Stimulated activated naive CD4-positive, alpha-beta T cell (primary cell): ENCODE measurements around the gene GCK.

Source experiments
- DNase-seq, 6 experiments: peaks; one replicate each; lab custom pipeline; 2025; lab: John Stamatoyannopoulos, UW

GCK gene

GRCh38 chr7:44103923-44104859 lies 85.0 kb downstream of the GCK start, which contains the start of gene AEBP1:
Gene AEBP1, plus strand, starts transcription at chr7:44104345. Its CDS starts 321 bp downstream, at chr7:44104666.
- DNase-seq = peak in 4 of 6 experiments; percentile 15 to 47 (median 22)

GRCh38 chr7:44103566-44103922 lies 85.7 kb downstream of the GCK start:
- DNase-seq = no peak

GRCh38 chr7:44102846-44103565 lies 86.2 kb downstream of the GCK start:
- no peak for DNase-seq

GRCh38 chr7:44101966-44102845 lies 87.0 kb downstream of the GCK start:
- DNase-seq = no peak

- no peak for DNase-seq
Measured at GRCh38 chr7:44101303-44101965, 87.8 kb downstream of the GCK start.

- DNase-seq = no peak
Measured at GRCh38 chr7:44100458-44101302, 88.6 kb downstream of the GCK start.

- DNase-seq = no peak
Measured at GRCh38 chr7:44099669-44100068, 89.6 kb downstream of the GCK start.

GRCh38 chr7:44098092-44099068 lies 90.9 kb downstream of the GCK start:
- no peak for DNase-seq

GRCh38 chr7:44097064-44097932 lies 91.9 kb downstream of the GCK start:
- DNase-seq = no peak

- no peak for DNase-seq
Measured at GRCh38 chr7:44096326-44096881, 92.8 kb downstream of the GCK start.

GRCh38 chr7:44095781-44096180 lies 93.5 kb downstream of the GCK start:
- no peak for DNase-seq

- DNase-seq = no peak
Measured at GRCh38 chr7:44094883-44095592, 94.2 kb downstream of the GCK start.

- DNase-seq = no peak
Measured at GRCh38 chr7:44094365-44094764, 94.9 kb downstream of the GCK start.
